Measurements from ENCODE around the gene CCL1. TPM values are rescaled to one million over a fixed set of nuclear protein-coding genes. Genes with fewer than 3 reads are reported as not detected.

The CCL1 gene, protein sequence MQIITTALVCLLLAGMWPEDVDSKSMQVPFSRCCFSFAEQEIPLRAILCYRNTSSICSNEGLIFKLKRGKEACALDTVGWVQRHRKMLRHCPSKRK
- polyA plus RNA-seq (ENCODE audit: insufficient read length in 12 of 12), result not detected
- long read RNA-seq, donor 1, result 0 reads
- long read RNA-seq, donor 2, result 0 reads
- long read RNA-seq, donor 3, result 0 reads
- long read RNA-seq, donor 4, result 0 reads
- long read RNA-seq, donor 5, result 0 reads
- long read RNA-seq, donor 6, result 0 reads
- long read RNA-seq, donor 7, result 0 reads
- long read RNA-seq, donor 8, result 0 reads
- long read RNA-seq, donor 9, result 0 reads
- long read RNA-seq, donor 10, result 0 reads
- long read RNA-seq, donor 11, result 0 reads

DNA sequence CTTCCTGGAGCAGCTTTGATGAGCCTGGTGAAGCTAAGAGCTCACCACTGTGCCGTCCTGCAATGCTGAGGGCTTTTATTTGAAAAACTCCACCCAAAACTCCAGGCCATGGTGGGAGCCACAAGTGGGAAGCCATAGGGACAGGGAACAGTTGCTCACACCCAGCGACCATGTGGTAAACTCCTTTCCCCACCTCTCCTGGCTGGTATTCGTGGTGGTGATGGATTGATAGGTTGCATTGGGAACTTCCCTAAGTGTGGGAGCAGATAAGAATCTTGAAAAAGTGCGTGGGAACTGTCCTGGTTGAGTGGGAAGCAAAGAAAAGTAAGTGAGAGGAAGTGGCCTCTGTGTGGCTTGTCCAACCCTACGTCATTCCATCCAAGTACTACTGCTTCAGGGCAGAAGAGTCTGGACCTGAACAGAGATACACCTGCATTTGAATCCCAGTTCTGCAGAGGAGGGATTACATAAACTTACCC lies at the start of gene CCL1:
Gene CCL1 (minus strand): TSS at position 51 of the 479 bp plus-strand sequence. CDS start 72 bp downstream, outside the sequence.
- DNase-seq, result no peak

GRCh38 chr17:34412534-34412933 lies 49.5 kb upstream of the CCL1 start:
- no peak for DNase-seq

DNA sequence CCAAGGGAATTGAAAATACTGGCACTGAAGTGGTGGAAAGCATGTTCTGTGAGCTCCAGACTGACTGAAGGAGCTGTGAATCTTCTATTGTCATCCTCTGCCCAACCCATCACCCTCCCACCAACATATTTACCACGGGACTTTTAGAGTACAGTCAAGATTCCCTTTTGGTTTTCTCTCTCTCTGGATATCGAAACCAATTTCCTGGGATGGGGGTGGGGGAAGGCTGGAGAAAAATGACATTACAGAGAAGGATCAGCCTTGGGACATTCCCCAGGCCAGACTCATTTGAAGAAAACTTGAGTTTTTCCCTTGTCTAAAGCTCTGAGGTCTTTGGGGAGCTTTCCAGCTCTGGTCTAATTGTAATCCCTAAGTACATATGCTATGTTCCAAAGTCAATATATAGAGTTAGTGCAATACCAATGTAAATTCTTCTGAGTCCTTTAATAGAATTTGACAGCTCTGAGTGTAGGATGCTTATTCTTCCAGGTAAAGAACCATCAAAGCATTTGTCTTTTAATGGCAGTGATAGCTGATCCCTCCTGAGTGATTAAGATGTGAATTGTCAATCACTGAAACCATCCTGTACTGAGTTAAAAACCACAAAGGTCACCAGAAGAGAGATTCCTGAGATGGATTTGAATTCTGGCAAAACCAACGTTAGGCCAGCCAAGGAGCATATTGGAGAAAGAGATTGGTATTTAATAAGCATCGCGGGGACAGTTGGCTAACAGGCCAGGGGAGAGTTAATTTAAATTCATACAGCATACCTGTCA lies 48.8 kb upstream of the CCL1 start:
- no peak for DNase-seq

DNA sequence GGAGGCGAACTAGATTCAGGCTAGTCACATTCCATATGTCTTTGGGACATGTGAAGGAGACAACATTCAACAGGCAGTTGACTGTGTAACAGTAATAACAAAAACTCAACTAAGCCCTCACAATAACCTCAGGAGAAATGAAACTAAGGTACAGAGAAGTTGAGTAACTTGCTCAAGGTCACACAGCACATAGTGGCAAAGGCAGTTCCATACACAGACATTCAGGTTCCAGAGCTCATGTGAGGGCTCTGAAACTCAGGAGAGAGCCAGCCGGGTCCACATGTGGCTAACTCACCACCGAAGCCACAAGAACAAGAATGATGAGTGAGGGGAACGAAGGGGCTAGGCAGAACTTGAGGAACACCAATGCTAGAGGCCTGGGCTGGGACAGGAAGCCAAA lies 46.3 kb upstream of the CCL1 start:
- no peak for DNase-seq

DNA sequence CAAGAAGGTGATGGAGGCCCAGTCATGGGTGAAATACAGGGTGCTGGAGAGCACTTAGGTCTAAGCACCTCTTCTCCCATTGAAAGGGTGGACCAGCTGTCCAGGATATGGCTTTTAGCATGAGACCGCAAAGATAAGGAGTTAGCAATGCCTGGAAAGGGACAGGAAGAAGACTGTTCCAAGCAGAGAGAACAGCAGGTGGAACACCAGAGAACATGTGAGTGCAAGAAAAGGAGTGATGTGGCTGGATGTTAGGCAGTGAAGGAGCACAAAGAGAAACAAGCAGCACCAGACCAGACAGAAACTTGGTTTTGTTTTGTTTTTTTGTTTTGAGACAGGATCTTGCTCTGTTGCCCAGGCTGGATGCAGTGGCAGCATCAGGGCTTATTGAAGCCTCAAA lies 45.4 kb upstream of the CCL1 start:
- DNase-seq, result no peak

- no peak for DNase-seq
Measured at GRCh38 chr17:34406226-34406625, 43.2 kb upstream of the CCL1 start.

DNA sequence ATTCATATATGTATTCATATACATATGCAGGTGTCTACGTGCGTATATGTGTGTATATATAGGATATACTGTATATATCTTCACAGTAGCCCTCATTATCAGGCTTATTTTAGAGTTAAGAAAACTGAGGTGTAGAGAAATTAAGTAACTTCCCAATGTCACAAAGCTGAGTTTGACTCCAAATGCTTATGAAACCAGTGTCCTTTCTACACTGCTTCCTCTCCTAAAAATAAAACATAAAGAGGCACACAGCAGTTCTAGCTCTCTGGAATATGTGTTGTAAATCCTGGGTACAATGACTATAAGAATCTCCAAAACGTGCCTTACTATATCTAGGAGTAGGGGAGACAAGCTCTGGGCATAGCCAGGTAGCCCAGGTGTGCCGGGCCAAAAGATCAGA lies 40.0 kb upstream of the CCL1 start:
- no peak for DNase-seq

DNA sequence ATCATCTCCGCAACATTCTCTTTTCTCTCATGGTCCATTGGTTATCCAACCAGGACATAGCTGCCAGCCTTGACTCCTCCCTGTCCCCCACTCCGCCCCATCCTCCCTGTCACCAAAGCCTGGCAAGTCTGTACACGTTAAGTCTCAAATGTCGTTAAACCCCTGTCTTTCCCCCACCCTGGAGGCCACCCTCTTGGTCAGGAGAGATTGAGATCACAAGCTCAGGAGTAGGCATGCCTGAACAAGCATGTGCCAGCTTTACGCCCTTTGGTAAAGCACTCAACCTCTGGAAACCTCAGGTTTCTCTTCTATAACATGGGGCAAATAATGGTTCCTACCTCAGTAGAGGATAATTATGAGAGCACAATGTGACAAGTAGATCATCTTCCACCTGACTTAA lies 38.1 kb upstream of the CCL1 start:
- DNase-seq, result no peak

GRCh38 chr17:34400301-34400931 lies 37.4 kb upstream of the CCL1 start:
- no peak for DNase-seq

DNA sequence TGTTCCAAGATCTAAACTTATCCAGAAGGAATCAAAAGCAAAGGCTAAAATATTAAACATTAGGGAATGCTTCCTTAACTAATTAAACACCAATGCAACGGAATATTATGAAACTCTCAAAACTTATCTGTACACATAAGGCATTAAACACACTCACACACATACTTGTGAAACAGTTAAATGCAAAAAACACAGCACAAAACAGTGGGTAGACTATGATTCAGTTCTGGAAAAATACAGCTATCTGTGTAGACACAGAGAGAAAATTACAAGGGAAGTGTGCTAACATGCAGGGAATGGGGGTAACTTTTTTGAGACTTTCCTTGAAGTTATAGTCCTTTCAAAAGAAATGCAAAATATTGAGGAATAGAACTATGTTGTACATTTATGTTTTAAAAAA lies 36.7 kb upstream of the CCL1 start:
- no peak for DNase-seq

DNA sequence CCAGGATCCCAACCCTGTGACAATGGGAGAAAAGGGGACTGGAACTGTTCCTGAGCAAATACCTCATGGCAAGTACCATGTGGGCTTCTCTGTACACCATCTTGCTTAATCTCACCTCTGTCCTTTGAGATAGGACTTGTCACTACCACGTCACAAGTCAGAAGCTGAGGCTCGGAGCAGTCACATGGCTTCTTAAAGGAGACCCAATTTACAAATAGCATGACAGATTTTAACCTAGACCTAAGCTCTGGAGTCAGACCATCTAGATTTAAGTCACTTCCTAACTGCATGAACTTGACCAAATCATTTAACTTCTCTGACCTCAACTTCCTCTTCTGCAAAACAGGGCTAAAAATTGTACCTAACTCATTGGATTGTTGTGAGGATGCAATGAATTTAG lies 36.0 kb upstream of the CCL1 start:
- DNase-seq, result no peak

DNA sequence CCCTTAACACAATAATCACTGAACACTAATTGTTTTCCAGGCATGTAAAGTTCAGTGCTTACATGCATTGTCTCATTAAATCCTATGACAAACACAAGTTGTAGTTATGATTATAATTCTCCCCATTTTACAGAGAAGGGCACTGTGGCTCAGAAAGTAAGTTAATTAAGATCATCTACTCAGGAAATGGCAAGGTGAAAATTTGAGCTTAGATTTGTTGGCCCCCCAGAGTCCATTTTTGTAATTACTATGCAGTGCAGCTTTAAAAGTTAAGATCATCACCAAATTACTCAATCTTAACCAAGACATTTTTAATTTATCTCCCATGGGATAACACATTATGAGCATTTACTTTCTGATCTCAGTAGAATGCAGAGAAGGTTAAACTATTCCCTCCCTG lies 34.2 kb upstream of the CCL1 start:
- no peak for DNase-seq

- DNase-seq, result no peak
Measured at GRCh38 chr17:34393401-34393800, 30.4 kb upstream of the CCL1 start.

GRCh38 chr17:34391241-34391640 lies 28.2 kb upstream of the CCL1 start:
- DNase-seq, result no peak

- DNase-seq, result no peak
Measured at GRCh38 chr17:34390649-34391048, 27.6 kb upstream of the CCL1 start.

DNA sequence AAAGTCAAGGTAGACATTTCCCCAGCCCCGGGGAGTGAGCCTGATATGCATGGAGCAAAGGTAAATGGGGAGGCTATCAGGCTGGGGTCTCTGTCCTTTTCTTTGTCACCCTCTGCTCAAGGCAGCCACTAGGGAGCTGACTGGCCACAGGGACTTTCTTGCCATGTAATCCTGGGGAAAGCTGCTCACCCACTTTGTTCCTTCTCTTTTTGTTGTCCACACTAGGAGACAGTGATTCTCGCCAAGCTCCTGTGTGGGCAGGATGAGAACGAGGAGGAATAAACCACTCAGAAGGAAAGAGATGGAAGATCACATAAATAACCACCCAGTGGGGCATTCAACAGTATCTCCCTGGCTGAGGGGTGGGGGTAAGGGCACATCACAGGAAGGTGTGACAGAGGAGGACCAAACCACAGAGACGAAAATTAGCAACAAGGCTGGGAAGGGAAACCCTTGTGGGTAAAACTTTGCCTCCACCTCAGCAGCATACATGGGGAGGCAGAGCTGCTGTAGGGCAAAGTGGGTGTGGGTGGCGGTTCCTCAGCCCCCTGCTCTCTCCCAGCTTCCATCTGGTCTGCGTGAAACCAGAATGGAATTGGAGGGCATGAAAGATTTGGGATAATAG lies 26.2 kb upstream of the CCL1 start:
- DNase-seq, result no peak

DNA sequence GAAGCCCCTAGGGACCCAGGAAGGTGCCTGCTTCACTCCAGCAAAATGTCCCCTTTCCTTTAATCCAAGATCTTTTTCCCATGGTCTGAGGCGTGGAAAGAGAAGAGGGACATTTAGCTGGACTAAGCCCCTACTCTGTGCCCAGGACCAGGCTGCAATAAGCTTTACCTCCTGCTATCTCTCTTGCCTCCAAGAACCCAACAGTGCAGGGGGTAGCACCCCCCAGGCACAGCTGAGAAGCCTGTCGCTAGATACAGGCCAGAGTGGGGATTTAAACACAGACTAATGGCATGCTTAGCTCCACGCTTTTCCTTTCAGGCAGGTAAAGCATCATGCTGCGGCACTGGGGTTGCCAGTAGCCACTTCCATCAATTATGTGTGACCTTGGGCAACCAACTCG lies 24.5 kb upstream of the CCL1 start:
- DNase-seq, result no peak

DNA sequence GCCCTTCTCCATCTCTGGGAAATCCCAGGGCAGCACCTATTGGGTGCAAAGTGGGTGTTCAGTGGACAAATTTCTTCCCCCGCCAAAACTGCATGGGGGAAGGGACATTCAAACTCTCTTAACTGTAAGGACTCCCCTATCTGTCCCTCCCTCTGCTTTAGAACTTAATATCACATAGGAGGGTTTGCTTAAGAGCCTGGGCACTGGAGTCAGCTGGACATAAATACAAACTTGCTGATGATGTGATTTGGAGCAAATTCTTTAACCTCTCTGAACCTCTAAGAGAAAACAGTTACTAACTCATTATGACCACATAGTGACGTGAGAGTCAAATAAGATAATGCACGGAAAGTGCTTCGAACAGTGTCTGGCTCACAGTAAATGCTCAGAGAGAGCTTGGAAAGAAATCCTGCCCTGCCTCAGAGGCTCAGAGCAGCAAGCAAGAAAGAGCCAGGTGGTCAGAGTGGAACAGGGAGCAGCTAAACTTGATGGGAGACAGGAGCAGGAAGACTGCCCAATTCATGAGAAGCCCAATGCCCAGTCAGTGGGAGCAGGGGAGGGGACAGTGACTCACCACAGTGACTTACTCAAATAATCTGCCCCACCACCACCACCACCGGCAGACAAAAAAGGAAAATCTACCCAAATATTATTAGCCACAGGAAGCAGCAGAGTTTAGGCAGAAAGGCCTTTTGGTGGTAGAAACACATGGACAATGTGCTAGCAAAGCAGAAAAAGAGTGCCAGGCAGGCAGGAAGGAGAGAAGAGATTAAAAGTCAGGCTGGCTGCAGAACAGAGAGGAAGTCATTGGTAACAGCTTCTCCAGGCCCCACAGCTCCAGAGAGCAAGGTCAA lies 23.9 kb upstream of the CCL1 start:
- DNase-seq, result no peak

GRCh38 chr17:34386343-34386696 lies 23.3 kb upstream of the CCL1 start:
- DNase-seq, result no peak

GRCh38 chr17:34384822-34385605 lies 22.0 kb upstream of the CCL1 start:
- DNase-seq, result no peak

- DNase-seq, result no peak
Measured at GRCh38 chr17:34384271-34384670, 21.2 kb upstream of the CCL1 start.

Measured in muscle of arm (tissue), 14 donors.